T47D (cell line): Measurements from ENCODE around the gene PPP1R12B.

Experiments
- DNase-seq, 2 experiments: peaks; one replicate each; pipeline versions ENCODE4 v3.0.0 to v3.0.0-alpha.2; 2011 to 2012; ENCODE audit warnings: low read depth in 1 of 2, low spot score in 1 of 2
- JUND ChIP-seq: IDR thresholded peaks from 2 replicates; pipeline ENCODE4 v1.6.1; 2012; ENCODE audit warnings: low read depth
- in situ Hi-C: cut with HindIII; loops from 2 replicates; pipeline ENCODE4 v1.10.0; 2016; ENCODE audit warnings: low sequenced_read_pairs, low pct_unique_long_range_greater_than_20kb

Gene PPP1R12B

GRCh38 chr1:202348509-202349205, at the start of gene PPP1R12B:
PPP1R12B (plus strand) TSS chr1:202348699; CDS start chr1:202348852, 153 bp downstream.
- in situ Hi-C loops: no loop called here
- DNase-seq: peak; percentile 75 to 100
- TF ChIP-seq JUND: no peak

GRCh38 chr1:202302166-202302565, 46.3 kb upstream of the PPP1R12B start:
- in situ Hi-C loops: no loop called here
- no peak for TF ChIP-seq JUND
- no peak for DNase-seq

DNA sequence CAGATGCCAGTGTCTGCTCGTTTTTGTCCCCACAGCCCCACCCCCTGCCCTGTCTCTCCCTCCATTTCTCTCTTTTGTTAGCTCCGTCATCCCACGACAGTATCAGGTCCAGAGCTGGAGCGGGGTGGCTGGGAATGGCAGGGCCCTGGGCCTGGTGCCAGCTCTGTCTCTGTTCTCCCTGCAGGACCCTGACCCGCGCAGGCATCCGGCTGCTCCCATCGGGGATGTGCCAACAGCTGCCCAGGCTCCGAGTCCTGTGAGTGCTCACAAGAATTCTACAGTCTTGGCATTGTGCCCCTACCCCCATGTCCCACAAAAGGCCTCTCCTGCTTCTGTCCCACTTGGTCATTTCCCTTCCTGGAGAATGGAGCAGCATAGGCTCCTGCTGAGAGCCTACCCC, 44.1 kb upstream of the PPP1R12B start:
- no peak for DNase-seq
- TF ChIP-seq JUND: no peak
- in situ Hi-C loops: no loop called here

DNA sequence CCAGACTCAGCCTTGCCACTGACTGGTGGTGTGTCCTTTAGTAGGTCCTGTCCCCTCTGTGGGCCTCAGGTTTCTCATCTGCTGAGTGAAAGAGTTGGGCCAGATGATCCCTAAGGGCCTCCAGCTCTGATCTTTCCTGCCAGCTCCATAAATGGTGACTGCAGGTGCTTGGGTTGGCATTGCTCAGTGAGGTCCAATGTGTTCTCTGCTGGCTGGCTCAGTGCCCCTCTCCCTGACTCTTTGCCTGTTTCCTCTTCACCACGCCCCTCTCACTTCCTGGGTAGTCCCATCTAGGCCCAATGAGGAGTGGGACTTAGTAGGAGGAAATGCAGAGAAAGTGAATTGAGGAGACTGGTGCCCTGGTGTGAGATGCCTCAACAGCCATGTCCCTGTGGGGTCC, 43.3 kb upstream of the PPP1R12B start:
- DNase-seq: no peak
- in situ Hi-C loops: no loop called here
- no peak for TF ChIP-seq JUND

DNA sequence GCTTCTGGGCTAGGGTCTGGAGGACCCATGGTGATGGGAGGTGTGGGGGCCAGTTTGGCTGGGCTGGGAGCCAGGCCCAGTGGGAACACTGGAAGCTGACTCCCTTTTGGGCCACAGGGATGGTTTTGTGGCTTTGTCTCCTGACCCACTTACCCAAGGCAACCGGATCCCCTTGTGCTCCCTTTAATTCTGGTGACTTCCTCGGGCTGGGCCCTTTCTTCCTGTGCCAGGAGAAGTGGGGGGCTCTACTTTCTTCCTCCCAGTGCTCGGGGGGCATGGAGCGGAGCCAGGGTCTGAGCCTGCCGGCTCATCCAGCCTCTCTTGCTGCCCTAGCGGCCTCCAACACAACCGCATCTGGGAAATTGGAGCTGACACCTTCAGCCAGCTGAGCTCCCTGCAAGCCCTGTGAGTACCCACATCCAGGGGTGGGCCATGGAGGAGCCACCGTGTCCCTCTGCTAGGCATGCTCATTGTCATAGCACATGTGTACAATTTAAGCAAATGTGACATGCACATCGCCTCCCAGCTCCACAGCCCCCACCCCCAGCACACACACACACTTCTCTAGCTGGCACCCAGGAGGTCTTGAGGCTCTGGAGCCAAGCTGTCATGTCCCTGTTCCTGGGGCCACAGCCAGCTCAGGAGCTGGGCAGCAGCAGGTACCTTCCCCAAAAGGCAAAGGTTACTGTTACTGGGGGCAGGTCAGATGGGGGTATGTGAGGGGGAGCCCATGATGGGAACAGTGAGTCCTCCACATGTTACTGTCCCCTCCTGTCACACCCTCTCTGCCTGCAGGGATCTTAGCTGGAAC, 41.8 kb upstream of the PPP1R12B start:
- no peak for TF ChIP-seq JUND
- in situ Hi-C loops: no loop called here
- no peak for DNase-seq

DNA sequence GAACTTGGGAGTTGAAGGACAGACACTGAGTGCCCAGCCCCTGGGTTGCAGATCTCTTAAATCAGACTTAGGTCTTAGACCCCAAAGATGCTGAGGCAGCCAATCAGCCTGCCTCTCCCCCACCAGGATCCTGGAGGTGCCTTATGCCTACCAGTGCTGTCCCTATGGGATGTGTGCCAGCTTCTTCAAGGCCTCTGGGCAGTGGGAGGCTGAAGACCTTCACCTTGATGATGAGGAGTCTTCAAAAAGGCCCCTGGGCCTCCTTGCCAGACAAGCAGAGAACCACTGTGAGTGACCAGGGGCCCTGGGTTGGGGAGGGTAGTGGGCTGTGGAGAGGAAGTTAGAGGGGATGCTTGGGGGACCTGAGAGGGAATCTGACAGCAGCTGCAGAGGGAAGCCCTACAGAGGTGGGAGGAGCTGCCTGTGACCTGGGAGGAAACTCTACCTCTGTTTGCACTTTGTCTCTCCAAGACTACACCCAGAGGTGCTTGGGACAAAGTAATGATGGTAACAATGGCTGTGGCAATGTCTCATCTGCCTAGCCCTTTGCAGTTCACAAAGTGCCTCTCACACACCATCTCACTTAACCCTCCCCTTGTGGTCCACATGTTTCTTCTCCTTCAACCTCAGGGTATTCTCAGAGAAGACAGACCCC, 38.3 kb upstream of the PPP1R12B start:
- in situ Hi-C loops: no loop called here
- TF ChIP-seq JUND: no peak

GRCh38 chr1:202310746-202311145, 37.8 kb upstream of the PPP1R12B start:
- DNase-seq: no peak
- in situ Hi-C loops: no loop called here
- TF ChIP-seq JUND: no peak

More for the DNA sequence above, 38.3 kb upstream of the PPP1R12B start:
- no peak for DNase-seq

GRCh38 chr1:202311875-202312635, 36.4 kb upstream of the PPP1R12B start:
- no peak for DNase-seq
- in situ Hi-C loops: no loop called here
- TF ChIP-seq JUND: no peak

GRCh38 chr1:202315576-202316168, 32.8 kb upstream of the PPP1R12B start:
- no peak for TF ChIP-seq JUND
- DNase-seq: peak; percentile 85 to 89
- in situ Hi-C loops: no loop called here

- no peak for TF ChIP-seq JUND
- DNase-seq: no peak
- in situ Hi-C loops: no loop called here
Measured at GRCh38 chr1:202316186-202316585, 32.3 kb upstream of the PPP1R12B start.

DNA sequence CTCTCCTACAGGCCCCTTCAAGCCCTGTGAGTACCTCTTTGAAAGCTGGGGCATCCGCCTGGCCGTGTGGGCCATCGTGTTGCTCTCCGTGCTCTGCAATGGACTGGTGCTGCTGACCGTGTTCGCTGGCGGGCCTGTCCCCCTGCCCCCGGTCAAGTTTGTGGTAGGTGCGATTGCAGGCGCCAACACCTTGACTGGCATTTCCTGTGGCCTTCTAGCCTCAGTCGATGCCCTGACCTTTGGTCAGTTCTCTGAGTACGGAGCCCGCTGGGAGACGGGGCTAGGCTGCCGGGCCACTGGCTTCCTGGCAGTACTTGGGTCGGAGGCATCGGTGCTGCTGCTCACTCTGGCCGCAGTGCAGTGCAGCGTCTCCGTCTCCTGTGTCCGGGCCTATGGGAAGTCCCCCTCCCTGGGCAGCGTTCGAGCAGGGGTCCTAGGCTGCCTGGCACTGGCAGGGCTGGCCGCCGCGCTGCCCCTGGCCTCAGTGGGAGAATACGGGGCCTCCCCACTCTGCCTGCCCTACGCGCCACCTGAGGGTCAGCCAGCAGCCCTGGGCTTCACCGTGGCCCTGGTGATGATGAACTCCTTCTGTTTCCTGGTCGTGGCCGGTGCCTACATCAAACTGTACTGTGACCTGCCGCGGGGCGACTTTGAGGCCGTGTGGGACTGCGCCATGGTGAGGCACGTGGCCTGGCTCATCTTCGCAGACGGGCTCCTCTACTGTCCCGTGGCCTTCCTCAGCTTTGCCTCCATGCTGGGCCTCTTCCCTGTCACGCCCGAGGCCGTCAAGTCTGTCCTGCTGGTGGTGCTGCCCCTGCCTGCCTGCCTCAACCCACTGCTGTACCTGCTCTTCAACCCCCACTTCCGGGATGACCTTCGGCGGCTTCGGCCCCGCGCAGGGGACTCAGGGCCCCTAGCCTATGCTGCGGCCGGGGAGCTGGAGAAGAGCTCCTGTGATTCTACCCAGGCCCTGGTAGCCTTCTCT, 30.3 kb upstream of the PPP1R12B start:
- TF ChIP-seq JUND: no peak
- in situ Hi-C loops: no loop called here
- no peak for DNase-seq
